ENCODE measurements around the gene UNC5B.

The UNC5B gene

GRCh38 chr10:71254834-71255549 is 42.6 kb downstream of the UNC5B start:
- no peak for DNase-seq (ENCODE audit: low spot score)

GRCh38 chr10:71255550-71255807 is 43.1 kb downstream of the UNC5B start:
- DNase-seq (ENCODE audit: low spot score): no peak

- no peak for DNase-seq (ENCODE audit: low spot score)
These were observed 43.7 kb downstream of the UNC5B start for GRCh38 chr10:71255808-71256660.

- no peak for DNase-seq (ENCODE audit: low spot score)
These were observed 44.4 kb downstream of the UNC5B start for GRCh38 chr10:71256661-71257318.

- DNase-seq (ENCODE audit: low spot score): no peak
These were observed 45.1 kb downstream of the UNC5B start for GRCh38 chr10:71257319-71257997.

GRCh38 chr10:71258046-71258445 is 45.7 kb downstream of the UNC5B start:
- no peak for DNase-seq (ENCODE audit: low spot score)

- DNase-seq (ENCODE audit: low spot score): no peak
These were observed 46.2 kb downstream of the UNC5B start for GRCh38 chr10:71258446-71259145.

GRCh38 chr10:71259282-71259681 is 46.9 kb downstream of the UNC5B start:
- no peak for DNase-seq (ENCODE audit: low spot score)

- DNase-seq (ENCODE audit: low spot score): no peak
These were observed 47.6 kb downstream of the UNC5B start for GRCh38 chr10:71259815-71260501.

GRCh38 chr10:71260622-71261325 is 48.4 kb downstream of the UNC5B start:
- DNase-seq (ENCODE audit: low spot score): no peak

GRCh38 chr10:71262027-71262426 is 49.7 kb downstream of the UNC5B start:
- no peak for DNase-seq (ENCODE audit: low spot score)

GRCh38 chr10:71262817-71263216 is 50.4 kb downstream of the UNC5B start:
- DNase-seq (ENCODE audit: low spot score): no peak

GRCh38 chr10:71263376-71263775 is 51.0 kb downstream of the UNC5B start:
- DNase-seq (ENCODE audit: low spot score): peak; percentile 68

- no peak for DNase-seq (ENCODE audit: low spot score)
These were observed 52.2 kb downstream of the UNC5B start for GRCh38 chr10:71264345-71265200.

GRCh38 chr10:71265201-71265575 is 52.8 kb downstream of the UNC5B start:
- DNase-seq (ENCODE audit: low spot score): no peak

GRCh38 chr10:71265618-71266146 is 53.3 kb downstream of the UNC5B start:
- DNase-seq (ENCODE audit: low spot score): no peak

- no peak for DNase-seq (ENCODE audit: low spot score)
These were observed 54.0 kb downstream of the UNC5B start for GRCh38 chr10:71266147-71266917.

- no peak for DNase-seq (ENCODE audit: low spot score)
These were observed 54.6 kb downstream of the UNC5B start for GRCh38 chr10:71266918-71267442.
